ENCODE measurements around the gene PDCD4. TPM values are rescaled to one million over a fixed set of nuclear protein-coding genes. Genes with fewer than 3 reads are reported as not detected.

The PDCD4 gene
- total and polyA plus RNA-seq, 2 donors (not counting 3 experiments of a cell fraction or from before 2014, with no cell fraction given) = 14.4 to 47.9 TPM

- BruUV-seq (replicated peaks) = no TSS peak
- Histone ChIP-seq H3K4me1 (ENCODE audit: control insufficient read depth, extremely low read depth, insufficient read depth, low read length) (no peaks in the 10 kb centered on the region), H3K27ac (ENCODE audit: insufficient read depth, low read depth, low read length) (no peak overlapping the region), H3K27me3 (ENCODE audit: control insufficient read depth in 2 of 2, insufficient read depth in 2 of 2, low read length in 2 of 2) (peaks cover 2% of the 10 kb centered on the region in 2 experiments), H3K9me1 (replicated peaks; ENCODE audit: control insufficient read depth, extremely low read depth, insufficient read depth, low read length) (no peaks in the 10 kb centered on the region), H3K4me2 (ENCODE audit: insufficient read depth, low read length) (no peak overlapping the region), H3K4me3 (replicated peaks in 1 of 3; ENCODE audit: insufficient read depth in 1 of 3, low read depth in 1 of 3, low read length in 3 of 3) (no peak overlapping the region), H3K36me3 (ENCODE audit: control insufficient read depth in 2 of 2, extremely low read depth in 1 of 2, insufficient read depth in 2 of 2, low read length in 2 of 2) (no peaks in the 10 kb centered on the region), H3K9ac (replicated peaks; ENCODE audit: extremely low read depth, insufficient read depth, low read length) (no peak overlapping the region), H3K9me3 (replicated peaks; ENCODE audit: control insufficient read depth, insufficient read depth, low read length) (no peaks in the 10 kb centered on the region), H4K20me1 (replicated peaks; ENCODE audit: control insufficient read depth, extremely low read depth, insufficient read depth, low read length) (no peaks in the 10 kb centered on the region), H2AFZ (ENCODE audit: low read depth, low read length) (no peak overlapping the region), H3K79me2 (ENCODE audit: control insufficient read depth, insufficient read depth, low read length) (no peaks in the 10 kb centered on the region)
- dilution Hi-C loops (cut with MboI; ENCODE audit: extremely low pct_ligation_motif_present, low sequenced_read_pairs) = no loop called here
- intact Hi-C loops (cut with micrococcal nuclease) = no loop called here
- TF ChIP-seq POLR2AphosphoS5 (IDR thresholded peaks at IDR 0.05; ENCODE audit: insufficient read depth, low read depth, low read length) = no peak
- no peak for TF ChIP-seq MAX (IDR thresholded peaks at IDR 0.05; ENCODE audit: insufficient read depth, insufficient read length)
- no peak for TF ChIP-seq POLR2A (IDR thresholded peaks at IDR 0.05; ENCODE audit: low read depth, low read length)
- no peak for TF ChIP-seq EZH2 (IDR thresholded peaks at IDR 0.05; ENCODE audit: borderline replicate concordance, low read depth, low read length, severe bottlenecking)
- no peak for TF ChIP-seq GATA2 (IDR thresholded peaks at IDR 0.05; ENCODE audit: insufficient read depth, insufficient read length, low read depth, low read length)
- TF ChIP-seq CTCF (IDR thresholded peaks at IDR 0.05; ENCODE audit: extremely low read depth in 1 of 2, insufficient read depth in 1 of 2, low read depth in 1 of 2, low read length in 2 of 2) = no peak
- no peak for TF ChIP-seq MYC (IDR thresholded peaks at IDR 0.05; ENCODE audit: low read depth, low read length)
- TF ChIP-seq FOS (IDR thresholded peaks at IDR 0.05; ENCODE audit: borderline replicate concordance, insufficient read depth, low read length) = no peak
- TF ChIP-seq JUN (IDR thresholded peaks at IDR 0.05; ENCODE audit: borderline replicate concordance, insufficient read depth, insufficient read length, low read depth) = no peak
- CTCF ChIA-PET = no interaction called here
- POLR2A ChIA-PET = no interaction called here
- DNase-seq (ENCODE audit: low read depth, low spot score) (no peak), FAIRE-seq (no peak)
Measured at GRCh38 chr10:110848106-110848505, 23.6 kb upstream of the PDCD4 start.

All from endothelial cell of umbilical vein (primary cell).